Fibroblast of lung (primary cell): ENCODE results near the gene METAP1D. TPM values are rescaled to one million over a fixed set of nuclear protein-coding genes. Genes with fewer than 3 reads are reported as not detected.
"Not testable (repeated sequence)": the region's sequence is repeated elsewhere in the genome, so short reads cannot be mapped to it uniquely, and the experiment has no call there.

ENCODE experiments used
- DNase-seq, 2 donors: peaks; one replicate each; pipeline versions ENCODE4 v3.0.0 to v3.0.0-alpha.2; 2010; ENCODE audit warnings: low read depth in 2 of 2
- H2AFZ ChIP-seq: 2 replicates; pipeline ENCODE4 v1.5.1; 2012; ENCODE audit warnings: low read length, control low read depth, inconsistent platforms
- H3K27ac ChIP-seq: 2 replicates; pipeline ENCODE4 v1.5.1; 2011; ENCODE audit warnings: low read length, control low read depth; ENCODE audit not compliant: insufficient read depth
- H3K27me3 ChIP-seq: 2 replicates; pipeline ENCODE4 v1.5.1; 2011; ENCODE audit warnings: mild to moderate bottlenecking, low read length; ENCODE audit not compliant: control insufficient read depth, insufficient read depth
- H3K36me3 ChIP-seq: 2 replicates; pipeline ENCODE4 v1.5.1; 2011; ENCODE audit warnings: low read length; ENCODE audit not compliant: control insufficient read depth, insufficient read depth
- H3K4me1 ChIP-seq: 2 replicates; pipeline ENCODE4 v1.5.1; 2011; ENCODE audit warnings: low read length; ENCODE audit not compliant: control insufficient read depth, insufficient read depth; ENCODE audit errors: extremely low read depth
- H3K4me2 ChIP-seq: 2 replicates; pipeline ENCODE4 v1.5.1; 2011; ENCODE audit warnings: low read length, control low read depth; ENCODE audit not compliant: insufficient read depth; ENCODE audit errors: extremely low read depth
- H3K4me3 ChIP-seq, 4 experiments: fragments of 200-600 bp in 1 of 4; sonication (generic) in 1 of 4; replicated peaks in 1 of 4; 2 replicates each; pipeline ENCODE4 v1.5.1; 2011 to 2016; ENCODE audit warnings: low read length in 4 of 4, low read depth in 3 of 4, mild to moderate bottlenecking in 3 of 4, control low read depth in 2 of 4, inconsistent platforms in 1 of 4, mixed read lengths in 1 of 4; ENCODE audit not compliant: insufficient read depth in 1 of 4; ENCODE audit errors: control extremely low read depth in 1 of 4
- H3K79me2 ChIP-seq: 2 replicates; pipeline ENCODE4 v1.5.1; 2012; ENCODE audit warnings: mild to moderate bottlenecking, low read length, inconsistent platforms; ENCODE audit not compliant: control insufficient read depth, insufficient read depth
- H3K9ac ChIP-seq: 2 replicates; pipeline ENCODE4 v1.5.1; 2011; ENCODE audit warnings: mild to moderate bottlenecking, low read length, control low read depth; ENCODE audit not compliant: insufficient read depth
- H3K9me3 ChIP-seq: 2 replicates; pipeline ENCODE4 v1.5.1; 2012; ENCODE audit warnings: low read depth, low read length; ENCODE audit not compliant: control insufficient read depth, insufficient read depth
- H4K20me1 ChIP-seq: 2 replicates; pipeline ENCODE4 v1.5.1; 2011; ENCODE audit warnings: low read length; ENCODE audit not compliant: control insufficient read depth, insufficient read depth; ENCODE audit errors: extremely low read depth
- EZH2 ChIP-seq: IDR thresholded peaks from 2 replicates; pipeline ENCODE4 v1.5.1; 2012; ENCODE audit warnings: low read length, control low read depth, mild to moderate bottlenecking; ENCODE audit errors: missing control alignments
- polyA plus RNA-seq, 2 donors: library from polyadenylated mRNA; depleted of rRNA in 1 of 2; stranded (reverse) in 1 of 2; unstranded in 1 of 2; fragments of >200 nt; gene quantifications; 2 replicates each; pipeline ENCODE4 v1.2.1, GENCODE V29; 2011 to 2012; ENCODE audit warnings: missing spikeins in 1 of 2
- total RNA-seq: library from RNA; depleted of rRNA; stranded (reverse); fragments of >200 nt; gene quantifications from 2 replicates; pipeline ENCODE4 v1.2.1, GENCODE V29; 2014
- TF ChIP-seq, protein P1 (sequence below), 2 donors: IDR thresholded peaks in 1 of 2; conservative IDR thresholded peaks in 1 of 2; 1 replicate in 1 of 2; 2 replicates in 1 of 2; pipeline ENCODE4 v1.5.1; 2011 to 2012; ENCODE audit warnings: low read length in 2 of 2, control low read depth in 1 of 2, inconsistent platforms in 1 of 2, low read depth in 1 of 2, mild to moderate bottlenecking in 1 of 2

The METAP1D gene
- total and polyA plus RNA-seq, 2 donors (not counting 1 experiment from before 2014, with no cell fraction given): 6.7 to 6.8 TPM

- DNase-seq: peak in 1 of 2 donors; percentile 74
Observed at GRCh38 chr2:171995586-171995985, 4.2 kb upstream of the METAP1D start.

DNA sequence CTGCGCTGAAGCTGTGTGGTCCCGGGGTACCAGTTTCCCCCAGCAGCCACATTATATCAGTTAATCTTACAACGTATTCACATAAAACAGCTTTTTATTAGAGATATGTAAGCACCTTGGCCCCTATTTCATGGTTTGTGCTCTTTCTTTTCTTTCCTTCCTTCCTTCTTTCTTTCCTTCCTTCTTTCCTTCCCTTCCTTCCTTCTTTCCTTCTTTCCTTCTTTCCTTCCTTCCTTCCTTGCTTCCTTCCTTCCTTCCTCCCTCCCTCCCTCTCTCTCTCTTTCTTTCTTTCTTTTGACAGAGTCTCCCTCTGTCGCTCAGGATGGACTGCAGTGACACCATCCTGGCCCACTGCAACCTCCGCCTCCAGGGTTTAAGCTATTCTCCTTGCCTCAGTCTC lies 3.7 kb upstream of the METAP1D start:
- Histone ChIP-seq H3K79me2 (no peaks in the 10 kb centered on the region), H3K9me3 (no peaks in the 10 kb centered on the region), H3K27me3 (no peaks in the 10 kb centered on the region), H3K27ac (no peak overlapping the region), H2AFZ (peak overlapping the region; percentile 71), H3K9ac (no peak overlapping the region), H3K36me3 (no peaks in the 10 kb centered on the region), H4K20me1 (no peaks in the 10 kb centered on the region), H3K4me1 (peaks cover 7% of the 10 kb centered on the region), H3K4me2 (peak overlapping the region; percentile 4), H3K4me3 (no peak overlapping the region)
- DNase-seq: no peak
- no peak for TF ChIP-seq EZH2
- TF ChIP-seq, protein P1, sequence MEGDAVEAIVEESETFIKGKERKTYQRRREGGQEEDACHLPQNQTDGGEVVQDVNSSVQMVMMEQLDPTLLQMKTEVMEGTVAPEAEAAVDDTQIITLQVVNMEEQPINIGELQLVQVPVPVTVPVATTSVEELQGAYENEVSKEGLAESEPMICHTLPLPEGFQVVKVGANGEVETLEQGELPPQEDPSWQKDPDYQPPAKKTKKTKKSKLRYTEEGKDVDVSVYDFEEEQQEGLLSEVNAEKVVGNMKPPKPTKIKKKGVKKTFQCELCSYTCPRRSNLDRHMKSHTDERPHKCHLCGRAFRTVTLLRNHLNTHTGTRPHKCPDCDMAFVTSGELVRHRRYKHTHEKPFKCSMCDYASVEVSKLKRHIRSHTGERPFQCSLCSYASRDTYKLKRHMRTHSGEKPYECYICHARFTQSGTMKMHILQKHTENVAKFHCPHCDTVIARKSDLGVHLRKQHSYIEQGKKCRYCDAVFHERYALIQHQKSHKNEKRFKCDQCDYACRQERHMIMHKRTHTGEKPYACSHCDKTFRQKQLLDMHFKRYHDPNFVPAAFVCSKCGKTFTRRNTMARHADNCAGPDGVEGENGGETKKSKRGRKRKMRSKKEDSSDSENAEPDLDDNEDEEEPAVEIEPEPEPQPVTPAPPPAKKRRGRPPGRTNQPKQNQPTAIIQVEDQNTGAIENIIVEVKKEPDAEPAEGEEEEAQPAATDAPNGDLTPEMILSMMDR (conservative IDR thresholded peaks at IDR 0.05 in 1 of 2, IDR thresholded peaks at IDR 0.05 in 1 of 2; ENCODE audit: low read depth in 1 of 2, low read length in 2 of 2): no peak

More at GRCh38 chr2:171995586-171995985, 4.2 kb upstream of the METAP1D start:
- no peak overlapping the region for H3K9ac ChIP-seq
- no peaks in the 10 kb centered on the region for H3K36me3 ChIP-seq
- H4K20me1 ChIP-seq: no peaks in the 10 kb centered on the region
- peaks cover 4% of the 10 kb centered on the region for H3K4me1 ChIP-seq
- peak overlapping the region; percentile 4 for H3K4me2 ChIP-seq
- no peaks in the 10 kb centered on the region for H3K9me3 ChIP-seq
- H2AFZ ChIP-seq: peak overlapping the region; percentile 71
- TF ChIP-seq, protein P1 (conservative IDR thresholded peaks at IDR 0.05 in 1 of 2, IDR thresholded peaks at IDR 0.05 in 1 of 2; ENCODE audit: low read depth in 1 of 2, low read length in 2 of 2): no peak
- TF ChIP-seq EZH2: no peak
- H3K27me3 ChIP-seq: no peaks in the 10 kb centered on the region
- no peaks in the 10 kb centered on the region for H3K79me2 ChIP-seq
- no peak overlapping the region for H3K4me3 ChIP-seq
- H3K27ac ChIP-seq: no peak overlapping the region

DNA sequence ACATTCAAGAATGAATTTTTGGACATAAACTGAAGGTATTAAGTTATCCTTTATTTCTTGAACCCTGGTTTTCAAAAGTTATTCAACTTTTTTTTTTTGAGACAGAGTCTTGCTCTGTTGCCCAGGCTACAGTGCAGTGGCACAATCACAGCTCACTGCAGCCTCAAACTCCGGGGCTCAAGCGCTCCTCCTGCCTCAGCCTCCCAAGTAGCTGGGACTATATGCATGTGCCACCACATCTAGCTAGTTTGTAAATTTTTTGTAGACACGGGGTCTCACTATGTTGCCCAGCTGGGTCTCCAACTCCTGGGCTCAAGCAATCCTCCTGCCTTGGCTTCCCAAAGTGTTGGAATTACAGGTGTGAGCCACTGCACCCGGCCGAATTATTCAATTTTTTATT lies 2.7 kb upstream of the METAP1D start:
- H3K9ac ChIP-seq: not testable (repeated sequence)

More for the DNA sequence above, 2.7 kb upstream of the METAP1D start:
- not testable (repeated sequence) for H3K36me3 ChIP-seq, H3K4me2 ChIP-seq, H2AFZ ChIP-seq, H3K27me3 ChIP-seq, H3K4me3 ChIP-seq, H3K79me2 ChIP-seq, H3K4me1 ChIP-seq, H3K27ac ChIP-seq, H4K20me1 ChIP-seq, H3K9me3 ChIP-seq, DNase-seq
